ENCODE data around the gene GMCL2. TPM values are rescaled to one million over a fixed set of nuclear protein-coding genes. Genes with fewer than 3 reads are reported as not detected.

GMCL2 gene
- not detected for total RNA-seq

GRCh38 chr5:178187014-178187413 is at the start of gene GMCL2:
GMCL2 (minus strand) TSS chr5:178187371; CDS start chr5:178187299, 72 bp downstream.
- H3K36me3 ChIP-seq, result no peaks in the 10 kb centered on the region
- H3K27me3 ChIP-seq (replicated peaks; ENCODE audit: insufficient read depth), result no peaks in the 10 kb centered on the region
- no peak within 1 kb of the TSS for H3K27ac ChIP-seq
- DNase-seq (ENCODE audit: low spot score) (no peak), ATAC-seq (ENCODE audit: insufficient number of reproducible peaks, low FRiP score, low read depth) (no peak)
- TF ChIP-seq CTCF (IDR thresholded peaks at IDR 0.05), result no peak
- H3K9me3 ChIP-seq, result no peaks in the 10 kb centered on the region
- no peaks in the 10 kb centered on the region for H3K4me1 ChIP-seq (ENCODE audit: control insufficient read depth in 1 of 2, low read depth in 2 of 2)
- no peak within 1 kb of the TSS for H3K4me3 ChIP-seq

DNA sequence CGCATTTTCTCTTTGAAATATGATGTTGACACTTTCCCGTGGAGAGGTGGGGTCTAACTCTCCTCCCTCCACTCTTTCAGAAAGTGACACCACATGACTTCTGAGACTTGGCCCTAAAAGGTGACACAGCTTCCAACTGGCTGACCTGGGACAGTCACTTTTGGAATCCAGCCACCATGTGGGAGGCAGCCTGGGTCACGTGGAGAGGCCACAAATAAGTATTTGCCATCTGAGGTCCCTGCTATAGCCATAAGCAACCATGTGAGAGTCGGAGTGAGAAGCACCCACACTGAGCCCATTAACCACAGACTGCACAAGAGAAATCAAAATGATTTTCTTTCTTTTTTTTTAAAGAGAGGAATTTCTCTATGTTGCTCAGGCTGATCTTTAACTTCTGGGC is 49.5 kb upstream of the GMCL2 start:
- H3K9me3 ChIP-seq, result no peaks in the 10 kb centered on the region
- DNase-seq (ENCODE audit: low spot score) (no peak), ATAC-seq (ENCODE audit: insufficient number of reproducible peaks, low FRiP score, low read depth) (no peak)
- H3K27ac ChIP-seq, result no peak overlapping the region
- no peak for TF ChIP-seq CTCF (IDR thresholded peaks at IDR 0.05)
- peaks cover 3 to 12% of the 10 kb centered on the region in 2 donors for H3K4me1 ChIP-seq (ENCODE audit: control insufficient read depth in 1 of 2, low read depth in 2 of 2)
- H3K4me3 ChIP-seq, result no peak overlapping the region
- no peaks in the 10 kb centered on the region for H3K36me3 ChIP-seq
- no peaks in the 10 kb centered on the region for H3K27me3 ChIP-seq (replicated peaks; ENCODE audit: insufficient read depth)

GRCh38 chr5:178236126-178236525 is 49.0 kb upstream of the GMCL2 start:
- Histone ChIP-seq H3K4me1 (ENCODE audit: control insufficient read depth in 1 of 2, low read depth in 2 of 2) (peaks cover 9 to 17% of the 10 kb centered on the region in 2 donors), H3K36me3 (no peaks in the 10 kb centered on the region), H3K27ac (no peak overlapping the region), H3K9me3 (no peaks in the 10 kb centered on the region), H3K27me3 (replicated peaks; ENCODE audit: insufficient read depth) (no peaks in the 10 kb centered on the region), H3K4me3 (no peak overlapping the region)
- no peak for ATAC-seq (ENCODE audit: insufficient number of reproducible peaks, low FRiP score, low read depth)
- TF ChIP-seq CTCF (IDR thresholded peaks at IDR 0.05), result no peak
- DNase-seq (ENCODE audit: low spot score), result no peak

DNA sequence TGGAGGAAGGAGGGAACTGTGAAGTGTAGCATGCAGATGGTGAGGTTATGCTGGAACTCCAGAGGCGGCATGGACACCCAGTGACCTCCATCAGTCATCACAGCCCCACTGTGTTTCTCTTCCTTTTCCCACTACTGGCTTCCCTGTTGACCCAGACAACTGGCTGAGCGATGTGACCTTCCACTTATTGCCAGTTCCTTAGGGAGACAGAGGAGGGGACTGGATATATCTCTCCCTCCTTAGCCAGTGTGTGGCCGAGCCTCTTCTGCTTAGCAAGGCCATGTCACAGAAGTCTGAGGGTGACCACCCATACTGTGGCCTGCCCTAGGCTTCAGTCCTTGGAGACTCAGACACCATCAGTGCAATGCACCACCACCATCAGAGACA is 48.4 kb upstream of the GMCL2 start:
- H3K9me3 ChIP-seq, result no peaks in the 10 kb centered on the region
- TF ChIP-seq CTCF (IDR thresholded peaks at IDR 0.05), result no peak
- H3K4me3 ChIP-seq, result no peak overlapping the region
- no peak overlapping the region for H3K27ac ChIP-seq
- peaks cover 14 to 23% of the 10 kb centered on the region in 2 donors for H3K4me1 ChIP-seq (ENCODE audit: control insufficient read depth in 1 of 2, low read depth in 2 of 2)
- H3K27me3 ChIP-seq (replicated peaks; ENCODE audit: insufficient read depth), result no peaks in the 10 kb centered on the region
- no peak for ATAC-seq (ENCODE audit: insufficient number of reproducible peaks, low FRiP score, low read depth)
- no peak for DNase-seq (ENCODE audit: low spot score)
- no peaks in the 10 kb centered on the region for H3K36me3 ChIP-seq

GRCh38 chr5:178234750-178235587 is 47.8 kb upstream of the GMCL2 start:
- Histone ChIP-seq H3K9me3 (no peaks in the 10 kb centered on the region), H3K27me3 (replicated peaks; ENCODE audit: insufficient read depth) (no peaks in the 10 kb centered on the region), H3K4me3 (no peak overlapping the region), H3K27ac (no peak overlapping the region), H3K4me1 (ENCODE audit: control insufficient read depth in 1 of 2, low read depth in 2 of 2) (peaks cover 15 to 29% of the 10 kb centered on the region in 2 donors), H3K36me3 (peaks cover under 1% of the 10 kb centered on the region)
- ATAC-seq (ENCODE audit: insufficient number of reproducible peaks, low FRiP score, low read depth) (no peak), DNase-seq (ENCODE audit: low spot score) (no peak)
- TF ChIP-seq CTCF (IDR thresholded peaks at IDR 0.05), result peak; percentile 55
